GM21737 (cell line): ENCODE data around the gene PAFAH1B2.
A peak's percentile ranks its signal among the peaks of the same experiment; 100 is the strongest.
"Not testable (repeated sequence)": the region's sequence is repeated elsewhere in the genome, so short reads cannot be mapped to it uniquely, and the experiment has no call there.

Source experiments
- ATAC-seq: cut with Tn5 transposase; IDR thresholded peaks from one replicate; pipeline ENCODE4 v1.9.1; 2021; ENCODE audit warnings: mild to moderate bottlenecking, moderate library complexity; ENCODE audit not compliant: unreplicated experiment

The PAFAH1B2 gene

GRCh38 chr11:117143871-117144476, at the start of gene PAFAH1B2:
TSS of gene PAFAH1B2 (plus strand) at chr11:117144287. CDS start at chr11:117152448, 8,161 bp downstream.
- peak; percentile 98 for ATAC-seq

- ATAC-seq, result no peak
Measured at GRCh38 chr11:117094776-117095175, 49.3 kb upstream of the PAFAH1B2 start.

GRCh38 chr11:117095284-117096161, 48.6 kb upstream of the PAFAH1B2 start:
- no peak for ATAC-seq

GRCh38 chr11:117096201-117096991, 47.7 kb upstream of the PAFAH1B2 start:
- peak; percentile 28 for ATAC-seq

GRCh38 chr11:117097014-117097388, 47.1 kb upstream of the PAFAH1B2 start:
- no peak for ATAC-seq

GRCh38 chr11:117097389-117098268, 46.5 kb upstream of the PAFAH1B2 start:
- peak; percentile 25 for ATAC-seq

GRCh38 chr11:117098269-117099232, 45.5 kb upstream of the PAFAH1B2 start, which contains the start of gene SIK3:
TSS of gene SIK3 (minus strand) at chr11:117098428. CDS start at chr11:117098415, 13 bp downstream.
- peak; percentile 75 for ATAC-seq

- ATAC-seq, result no peak
Measured at GRCh38 chr11:117099696-117100095, 44.4 kb upstream of the PAFAH1B2 start.

GRCh38 chr11:117100556-117100955, 43.5 kb upstream of the PAFAH1B2 start:
- no peak for ATAC-seq

- ATAC-seq, result no peak
Measured at GRCh38 chr11:117107701-117108590, 36.1 kb upstream of the PAFAH1B2 start.

- no peak for ATAC-seq
Measured at GRCh38 chr11:117110294-117110950, 33.7 kb upstream of the PAFAH1B2 start.

GRCh38 chr11:117112497-117112896, 31.6 kb upstream of the PAFAH1B2 start:
- ATAC-seq, result not testable (repeated sequence)

GRCh38 chr11:117112939-117113338, 31.1 kb upstream of the PAFAH1B2 start:
- ATAC-seq, result not testable (repeated sequence)

GRCh38 chr11:117117681-117118080, 26.4 kb upstream of the PAFAH1B2 start:
- no peak for ATAC-seq

GRCh38 chr11:117121176-117121575, 22.9 kb upstream of the PAFAH1B2 start:
- no peak for ATAC-seq

GRCh38 chr11:117122556-117122955, 21.5 kb upstream of the PAFAH1B2 start:
- ATAC-seq, result no peak

GRCh38 chr11:117126223-117126965, 17.7 kb upstream of the PAFAH1B2 start:
- ATAC-seq, result no peak
